GM10266 (cell line): ENCODE measurements around the gene SMCO2.

Source experiments
- DNase-seq: peaks from one replicate; pipeline ENCODE4 v3.0.0; 2012; ENCODE audit errors: extremely low spot score
- CTCF ChIP-seq: IDR thresholded peaks from 2 replicates; pipeline ENCODE4 v1.5.1; 2012; ENCODE audit warnings: mild to moderate bottlenecking, low read depth; ENCODE audit not compliant: control insufficient read depth, insufficient read depth; ENCODE audit errors: missing control alignments

The SMCO2 gene

DNA sequence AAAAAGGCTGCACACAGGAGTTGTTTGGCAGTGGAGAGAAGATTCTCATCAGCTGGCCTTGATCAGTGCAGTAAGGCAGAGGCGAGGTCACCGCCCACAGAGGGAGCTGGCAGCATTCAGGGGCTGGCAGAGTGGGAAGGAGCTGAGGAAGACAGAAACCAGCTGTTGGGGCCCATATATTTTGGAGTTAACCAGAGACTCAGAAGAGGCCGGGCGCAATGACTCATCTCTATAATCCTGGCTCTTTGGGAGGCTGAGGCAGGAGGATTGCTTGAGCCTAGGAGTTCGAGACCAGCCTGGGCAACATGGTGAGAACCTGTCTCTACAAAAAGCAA is 17.7 kb downstream of the SMCO2 start:
- no peak for DNase-seq
- TF ChIP-seq CTCF = no peak

GRCh38 chr12:27467641-27468040 is 21.1 kb downstream of the SMCO2 start:
- no peak for TF ChIP-seq CTCF
- DNase-seq = no peak

DNA sequence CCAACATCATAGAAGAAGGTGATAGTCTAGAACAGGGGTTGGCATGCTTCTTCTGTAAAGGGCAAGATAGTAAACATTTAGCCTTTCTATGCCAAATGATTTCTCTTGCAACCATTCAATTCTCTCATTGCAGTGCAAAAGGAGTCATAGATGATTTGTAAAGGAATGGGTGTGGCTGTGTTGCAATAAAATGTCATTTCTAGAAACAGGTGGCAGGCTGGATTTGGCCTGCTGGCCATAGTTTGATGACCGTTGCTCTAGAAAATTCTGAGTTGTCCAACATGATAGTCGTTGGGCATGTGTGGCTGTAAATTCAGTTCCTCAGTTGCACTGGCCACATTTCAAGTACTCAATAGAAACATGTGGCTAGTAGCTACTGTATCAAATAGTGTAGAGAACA is 21.7 kb downstream of the SMCO2 start:
- no peak for TF ChIP-seq CTCF

GRCh38 chr12:27469176-27469736 is 22.7 kb downstream of the SMCO2 start:
- DNase-seq = no peak
- TF ChIP-seq CTCF = no peak

More for the DNA sequence above, 21.7 kb downstream of the SMCO2 start:
- no peak for DNase-seq

DNA sequence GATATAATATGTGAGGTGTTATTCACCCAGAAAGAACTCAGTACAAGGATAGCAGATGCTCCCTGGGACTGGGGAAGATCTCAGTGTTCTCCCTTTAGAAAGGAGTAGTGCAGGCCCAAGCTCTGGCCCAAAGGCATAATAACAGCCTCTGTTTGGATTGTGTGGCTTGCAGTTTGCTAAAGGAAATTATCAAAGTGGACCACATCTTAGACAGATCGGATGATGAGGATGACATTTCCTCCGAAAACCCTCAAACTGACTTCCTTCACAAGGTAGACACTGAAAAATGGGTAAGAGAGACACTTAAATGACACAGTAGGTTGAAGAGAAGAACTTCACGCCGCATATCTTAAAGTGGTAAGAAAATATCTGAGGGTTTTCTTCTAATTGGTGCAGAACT is 26.1 kb downstream of the SMCO2 start:
- no peak for TF ChIP-seq CTCF
- no peak for DNase-seq

DNA sequence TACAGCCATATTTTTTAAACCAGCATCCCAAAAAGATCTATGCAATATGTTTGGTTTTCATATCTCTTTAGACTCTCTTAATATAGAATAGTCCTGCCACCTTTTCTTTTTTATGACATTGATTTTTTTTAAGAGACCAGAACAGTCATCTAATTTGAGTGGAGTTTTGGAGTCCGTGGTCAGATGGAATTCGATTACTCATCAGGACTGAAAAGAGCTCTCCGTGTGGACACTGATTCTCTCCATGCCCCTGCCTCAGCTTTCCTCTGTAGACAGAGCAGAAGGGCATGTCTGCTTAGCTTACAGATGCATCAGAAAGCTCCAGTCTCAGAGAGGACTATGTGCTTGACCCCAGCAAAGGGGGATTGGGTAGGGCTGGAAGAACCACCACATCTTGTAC is 27.8 kb downstream of the SMCO2 start:
- no peak for TF ChIP-seq CTCF
- no peak for DNase-seq

- no peak for DNase-seq
- TF ChIP-seq CTCF = no peak
Observed at GRCh38 chr12:27477049-27477448, 30.5 kb downstream of the SMCO2 start.

GRCh38 chr12:27478949-27479348 is 32.4 kb downstream of the SMCO2 start:
- no peak for TF ChIP-seq CTCF
- DNase-seq = no peak
